Measurements from ENCODE around the gene ZNF420. TPM values are rescaled to one million over a fixed set of nuclear protein-coding genes. Genes with fewer than 3 reads are reported as not detected.

The ZNF420 gene
- total and polyA plus RNA-seq, 2 of the 13 experiments (the other 11 are each of a cell fraction or from before 2014, with no cell fraction given) = 1.4 to 6.6 TPM

DNA sequence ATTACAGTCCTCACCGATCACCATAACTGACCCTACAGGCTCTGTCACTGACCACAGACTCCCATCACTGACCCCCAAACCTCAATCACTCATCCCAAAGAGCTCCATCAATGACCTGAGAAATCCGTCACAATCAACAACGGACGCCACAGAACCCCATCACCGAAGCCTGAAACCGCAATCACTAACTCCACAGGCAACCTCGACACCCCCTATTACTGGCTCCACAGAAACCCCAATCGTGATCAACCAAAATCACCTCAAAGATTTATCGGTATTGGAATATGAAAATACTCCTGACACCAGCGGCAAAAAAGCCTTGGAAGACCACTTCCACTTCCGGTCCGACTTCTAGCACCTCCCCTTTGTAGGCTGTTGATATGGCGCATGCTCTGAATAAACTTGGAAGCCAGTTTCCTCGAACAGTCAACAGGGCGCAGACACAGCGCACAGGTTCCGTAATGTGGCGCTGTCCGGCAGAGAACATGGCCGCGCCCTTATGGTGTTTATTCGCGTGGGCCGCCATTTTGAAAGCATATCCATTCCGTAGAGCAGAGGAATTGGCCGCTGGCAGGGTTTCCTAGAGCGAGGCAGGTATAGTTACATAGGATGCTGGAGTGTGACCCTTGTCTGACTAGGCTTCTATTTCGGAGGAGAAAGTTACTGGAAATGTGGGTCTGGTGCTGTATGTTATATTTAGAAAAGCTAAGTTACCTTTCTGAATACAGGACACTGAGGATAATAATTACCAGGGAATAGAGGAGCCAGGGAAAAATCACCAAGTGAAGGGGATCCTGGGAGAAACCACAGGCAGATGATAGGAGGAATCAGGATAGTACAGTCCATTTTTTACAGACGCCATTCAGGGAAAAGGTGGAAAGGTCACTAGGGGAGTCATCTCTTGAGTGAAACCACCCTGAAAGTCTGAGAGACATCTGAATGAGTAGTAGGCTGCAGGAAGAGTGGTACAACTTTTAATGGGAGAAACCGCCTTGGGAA lies 94.4 kb downstream of the ZNF420 start, which contains the start of gene ZNF585A (continued):
- no peak for TF ChIP-seq RFXAP (CRISPR knock-in tag; IDR thresholded peaks at IDR 0.05; ENCODE audit: borderline replicate concordance)
- TF ChIP-seq ONECUT2 (CRISPR knock-in tag; IDR thresholded peaks at IDR 0.05) = no peak
- no peak for TF ChIP-seq ZNF552 (CRISPR knock-in tag; IDR thresholded peaks at IDR 0.05; ENCODE audit: borderline replicate concordance)
- TF ChIP-seq GLI4 (CRISPR knock-in tag; IDR thresholded peaks at IDR 0.05; ENCODE audit: borderline replicate concordance) = 0 out of 2 replicates have a peak, but pooled peaks have one; percentile 31
- TF ChIP-seq ZBTB7B (CRISPR knock-in tag; IDR thresholded peaks at IDR 0.05) = 0 out of 2 replicates have a peak, but pooled peaks have one; percentile 37
- TF ChIP-seq ZNF703 (CRISPR knock-in tag; IDR thresholded peaks at IDR 0.05; ENCODE audit: borderline replicate concordance) = no peak
- peak; percentile 50; the same call in 1 of the 2 replicates for TF ChIP-seq SRY (CRISPR knock-in tag; IDR thresholded peaks at IDR 0.05)
- TF ChIP-seq CREB1 (IDR thresholded peaks at IDR 0.05) = peak; percentile 47
- TF ChIP-seq CREB1 (CRISPR knock-in tag; IDR thresholded peaks at IDR 0.05) = peak; percentile 91
- TF ChIP-seq, protein P1, sequence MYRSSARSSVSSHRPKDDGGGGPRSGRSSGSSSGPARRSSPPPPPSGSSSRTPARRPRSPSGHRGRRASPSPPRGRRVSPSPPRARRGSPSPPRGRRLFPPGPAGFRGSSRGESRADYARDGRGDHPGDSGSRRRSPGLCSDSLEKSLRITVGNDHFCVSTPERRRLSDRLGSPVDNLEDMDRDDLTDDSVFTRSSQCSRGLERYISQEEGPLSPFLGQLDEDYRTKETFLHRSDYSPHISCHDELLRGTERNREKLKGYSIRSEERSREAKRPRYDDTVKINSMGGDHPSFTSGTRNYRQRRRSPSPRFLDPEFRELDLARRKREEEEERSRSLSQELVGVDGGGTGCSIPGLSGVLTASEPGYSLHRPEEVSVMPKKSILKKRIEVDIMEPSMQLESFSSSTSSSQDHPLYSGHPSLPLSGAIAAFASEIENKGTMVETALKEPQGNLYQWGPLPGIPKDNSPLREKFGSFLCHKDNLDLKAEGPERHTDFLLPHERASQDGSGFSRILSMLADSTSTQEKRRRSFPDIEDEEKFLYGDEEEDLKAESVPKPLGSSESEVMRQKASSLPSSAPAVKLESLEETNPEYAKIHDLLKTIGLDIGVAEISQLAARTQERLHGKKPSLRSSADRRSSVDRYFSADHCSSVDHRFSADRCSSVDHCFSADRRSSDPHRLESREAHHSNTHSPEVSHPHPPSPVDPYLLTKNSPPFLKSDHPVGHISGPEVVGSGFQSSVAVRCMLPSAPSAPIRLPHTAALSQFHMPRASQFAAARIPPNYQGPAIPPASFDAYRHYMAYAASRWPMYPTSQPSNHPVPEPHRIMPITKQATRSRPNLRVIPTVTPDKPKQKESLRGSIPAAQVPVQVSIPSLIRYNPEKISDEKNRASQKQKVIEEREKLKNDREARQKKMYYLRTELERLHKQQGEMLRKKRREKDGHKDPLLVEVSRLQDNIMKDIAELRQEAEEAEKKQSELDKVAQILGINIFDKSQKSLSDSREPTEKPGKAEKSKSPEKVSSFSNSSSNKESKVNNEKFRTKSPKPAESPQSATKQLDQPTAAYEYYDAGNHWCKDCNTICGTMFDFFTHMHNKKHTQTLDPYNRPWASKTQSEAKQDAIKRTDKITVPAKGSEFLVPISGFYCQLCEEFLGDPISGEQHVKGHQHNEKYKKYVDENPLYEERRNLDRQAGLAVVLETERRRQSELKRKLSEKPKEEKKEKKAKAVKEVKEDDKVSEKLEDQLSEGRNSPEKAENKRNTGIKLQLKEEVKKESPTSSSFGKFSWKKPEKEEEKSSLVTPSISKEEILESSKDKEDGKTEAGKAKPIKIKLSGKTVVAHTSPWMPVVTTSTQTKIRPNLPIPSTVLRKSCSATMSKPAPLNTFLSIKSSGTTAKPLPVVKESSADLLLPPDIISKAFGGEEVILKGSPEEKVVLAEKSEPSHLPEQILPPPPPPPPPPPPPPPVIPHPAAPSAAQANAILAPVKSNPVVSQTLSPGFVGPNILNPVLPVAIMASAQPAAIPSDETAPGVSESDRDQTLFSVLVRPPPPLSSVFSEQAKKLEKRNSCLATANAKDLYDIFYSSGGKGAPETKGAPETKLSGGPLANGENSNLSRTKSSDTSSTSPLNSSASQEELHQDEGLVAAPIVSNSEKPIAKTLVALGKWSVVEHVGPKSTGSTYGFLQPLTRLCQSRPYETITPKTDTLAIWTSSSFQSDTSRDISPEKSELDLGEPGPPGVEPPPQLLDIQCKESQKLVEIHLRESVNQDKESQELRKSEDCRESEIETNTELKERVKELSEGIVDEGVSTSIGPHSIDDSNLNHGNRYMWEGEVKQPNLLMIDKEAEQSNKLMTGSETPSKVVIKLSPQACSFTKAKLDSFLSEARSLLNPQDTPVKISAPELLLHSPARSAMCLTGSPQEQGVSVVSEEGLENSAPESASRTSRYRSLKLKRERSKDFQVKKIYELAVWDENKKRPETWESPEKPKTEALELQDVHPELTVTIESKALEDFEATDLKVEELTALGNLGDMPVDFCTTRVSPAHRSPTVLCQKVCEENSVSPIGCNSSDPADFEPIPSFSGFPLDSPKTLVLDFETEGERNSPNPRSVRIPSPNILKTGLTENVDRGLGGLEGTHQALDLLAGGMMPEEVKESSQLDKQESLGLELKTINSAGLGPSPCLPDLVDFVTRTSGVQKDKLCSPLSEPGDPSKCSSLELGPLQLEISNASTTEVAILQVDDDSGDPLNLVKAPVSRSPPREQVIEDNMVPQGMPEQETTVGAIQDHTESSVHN (CRISPR knock-in tag; IDR thresholded peaks at IDR 0.05) = no peak
- TF ChIP-seq YY1 (IDR thresholded peaks at IDR 0.05; ENCODE audit: insufficient read depth, insufficient replicate concordance, low read depth, low read length) = peak; percentile 100
- TF ChIP-seq, protein P2, sequence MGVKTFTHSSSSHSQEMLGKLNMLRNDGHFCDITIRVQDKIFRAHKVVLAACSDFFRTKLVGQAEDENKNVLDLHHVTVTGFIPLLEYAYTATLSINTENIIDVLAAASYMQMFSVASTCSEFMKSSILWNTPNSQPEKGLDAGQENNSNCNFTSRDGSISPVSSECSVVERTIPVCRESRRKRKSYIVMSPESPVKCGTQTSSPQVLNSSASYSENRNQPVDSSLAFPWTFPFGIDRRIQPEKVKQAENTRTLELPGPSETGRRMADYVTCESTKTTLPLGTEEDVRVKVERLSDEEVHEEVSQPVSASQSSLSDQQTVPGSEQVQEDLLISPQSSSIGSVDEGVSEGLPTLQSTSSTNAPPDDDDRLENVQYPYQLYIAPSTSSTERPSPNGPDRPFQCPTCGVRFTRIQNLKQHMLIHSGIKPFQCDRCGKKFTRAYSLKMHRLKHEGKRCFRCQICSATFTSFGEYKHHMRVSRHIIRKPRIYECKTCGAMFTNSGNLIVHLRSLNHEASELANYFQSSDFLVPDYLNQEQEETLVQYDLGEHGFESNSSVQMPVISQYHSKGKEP (CRISPR knock-in tag; IDR thresholded peaks at IDR 0.05) = no peak
- TF ChIP-seq ZSCAN30 (CRISPR knock-in tag; IDR thresholded peaks at IDR 0.05) = 0 out of 2 replicates have a peak, but pooled peaks have one; percentile 48
- TF ChIP-seq, protein P3, sequence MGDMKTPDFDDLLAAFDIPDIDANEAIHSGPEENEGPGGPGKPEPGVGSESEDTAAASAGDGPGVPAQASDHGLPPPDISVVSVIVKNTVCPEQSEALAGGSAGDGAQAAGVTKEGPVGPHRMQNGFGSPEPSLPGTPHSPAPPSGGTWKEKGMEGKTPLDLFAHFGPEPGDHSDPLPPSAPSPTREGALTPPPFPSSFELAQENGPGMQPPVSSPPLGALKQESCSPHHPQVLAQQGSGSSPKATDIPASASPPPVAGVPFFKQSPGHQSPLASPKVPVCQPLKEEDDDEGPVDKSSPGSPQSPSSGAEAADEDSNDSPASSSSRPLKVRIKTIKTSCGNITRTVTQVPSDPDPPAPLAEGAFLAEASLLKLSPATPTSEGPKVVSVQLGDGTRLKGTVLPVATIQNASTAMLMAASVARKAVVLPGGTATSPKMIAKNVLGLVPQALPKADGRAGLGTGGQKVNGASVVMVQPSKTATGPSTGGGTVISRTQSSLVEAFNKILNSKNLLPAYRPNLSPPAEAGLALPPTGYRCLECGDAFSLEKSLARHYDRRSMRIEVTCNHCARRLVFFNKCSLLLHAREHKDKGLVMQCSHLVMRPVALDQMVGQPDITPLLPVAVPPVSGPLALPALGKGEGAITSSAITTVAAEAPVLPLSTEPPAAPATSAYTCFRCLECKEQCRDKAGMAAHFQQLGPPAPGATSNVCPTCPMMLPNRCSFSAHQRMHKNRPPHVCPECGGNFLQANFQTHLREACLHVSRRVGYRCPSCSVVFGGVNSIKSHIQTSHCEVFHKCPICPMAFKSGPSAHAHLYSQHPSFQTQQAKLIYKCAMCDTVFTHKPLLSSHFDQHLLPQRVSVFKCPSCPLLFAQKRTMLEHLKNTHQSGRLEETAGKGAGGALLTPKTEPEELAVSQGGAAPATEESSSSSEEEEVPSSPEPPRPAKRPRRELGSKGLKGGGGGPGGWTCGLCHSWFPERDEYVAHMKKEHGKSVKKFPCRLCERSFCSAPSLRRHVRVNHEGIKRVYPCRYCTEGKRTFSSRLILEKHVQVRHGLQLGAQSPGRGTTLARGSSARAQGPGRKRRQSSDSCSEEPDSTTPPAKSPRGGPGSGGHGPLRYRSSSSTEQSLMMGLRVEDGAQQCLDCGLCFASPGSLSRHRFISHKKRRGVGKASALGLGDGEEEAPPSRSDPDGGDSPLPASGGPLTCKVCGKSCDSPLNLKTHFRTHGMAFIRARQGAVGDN (CRISPR knock-in tag; IDR thresholded peaks at IDR 0.05) = peak; percentile 41

All from HepG2 (cell line).